Activated B cell treated with CpG ODN at 0.5 μM for 24 hours (primary cell): ENCODE data around the gene TSPAN8. TPM values are rescaled to one million over a fixed set of nuclear protein-coding genes. Genes with fewer than 3 reads are reported as not detected.
"Not testable (repeated sequence)": the region's sequence is repeated elsewhere in the genome, so short reads cannot be mapped to it uniquely, and the experiment has no call there.

ENCODE experiments used
- ATAC-seq: fragments of 200-7000 bp; cut with Tn5 transposase; one replicate; pipeline ENCODE4 v1.10.0; 2021; ENCODE audit warnings: low read depth, mild to moderate bottlenecking, moderate library complexity
- CTCF ChIA-PET: fragments of 350-600 bp; sonication (Branson Sonifier 250); formaldehyde crosslinking; loops from one replicate; lab custom pipeline; 2021; ENCODE audit warnings: antibody characterized with exemption; lab: Charles Lee
- POLR2A ChIA-PET: fragments of 350-600 bp; sonication (Branson Sonifier 250); formaldehyde crosslinking; loops from one replicate; lab custom pipeline; 2021; ENCODE audit warnings: antibody characterized with exemption; lab: Charles Lee
- DNase-seq: peaks from one replicate; pipeline ENCODE4 v3.0.0; 2022
- H3K27ac Mint-ChIP-seq: one replicate; pipeline ENCODE4 v1.8.0; 2020; ENCODE audit warnings: mixed read lengths
- H3K27me3 Mint-ChIP-seq: one replicate; pipeline ENCODE4 v1.8.0; 2021; ENCODE audit warnings: mixed read lengths
- H3K36me3 Mint-ChIP-seq: one replicate; pipeline ENCODE4 v1.8.0; 2021; ENCODE audit warnings: low read depth, mixed read lengths
- H3K4me1 Mint-ChIP-seq: one replicate; pipeline ENCODE4 v1.8.0; 2021; ENCODE audit warnings: mixed read lengths
- H3K4me3 Mint-ChIP-seq: one replicate; pipeline ENCODE4 v1.8.0; 2020; ENCODE audit warnings: mild to moderate bottlenecking, mixed read lengths
- H3K9me3 Mint-ChIP-seq: one replicate; pipeline ENCODE4 v1.8.0; 2020; ENCODE audit warnings: mixed read lengths
- CTCF ChIP-seq: fragments of 200-600 bp; IDR thresholded peaks from one replicate; pipeline ENCODE4 v1.8.0; 2022; ENCODE audit warnings: antibody characterized with exemption, mild to moderate bottlenecking
- intact Hi-C: fragments of 100-400 bp; cut with micrococcal nuclease; formaldehyde crosslinking; loops from one replicate; pipeline ENCODE4 v1.15.1; 2024
- total RNA-seq: library from RNA; stranded (reverse); gene quantifications from 2 replicates; pipeline ENCODE4 v1.2.3, GENCODE V29; 2022

TSPAN8 gene
- total RNA-seq, 1 donor from 2014 or later, result not detected

GRCh38 chr12:71129364-71129763, 28.4 kb downstream of the TSPAN8 start:
- H3K4me1 Mint-ChIP-seq, result no peaks in the 10 kb centered on the region
- no peaks in the 10 kb centered on the region for H3K36me3 Mint-ChIP-seq
- ChIA-PET POLR2A (no interaction called here), CTCF (no interaction called here)
- no peak for ATAC-seq
- TF ChIP-seq CTCF, result no peak
- no peaks in the 10 kb centered on the region for H3K27me3 Mint-ChIP-seq
- no peak overlapping the region for H3K27ac Mint-ChIP-seq
- H3K9me3 Mint-ChIP-seq, result no peaks in the 10 kb centered on the region
- H3K4me3 Mint-ChIP-seq, result no peak overlapping the region
- DNase-seq, result no peak
- intact Hi-C loops, result no loop called here

GRCh38 chr12:71128191-71128788, 29.5 kb downstream of the TSPAN8 start:
- Mint-ChIP-seq H3K27me3 (no peaks in the 10 kb centered on the region), H3K4me3 (no peak overlapping the region), H3K4me1 (no peaks in the 10 kb centered on the region), H3K36me3 (no peaks in the 10 kb centered on the region), H3K9me3 (no peaks in the 10 kb centered on the region), H3K27ac (no peak overlapping the region)
- CTCF ChIA-PET, result no interaction called here
- POLR2A ChIA-PET, result no interaction called here
- intact Hi-C loops, result no loop called here
- no peak for DNase-seq
- TF ChIP-seq CTCF, result no peak
- no peak for ATAC-seq

GRCh38 chr12:71125949-71126348, 31.9 kb downstream of the TSPAN8 start:
- no peak for DNase-seq
- intact Hi-C loops, result no loop called here
- Mint-ChIP-seq H3K4me1 (no peaks in the 10 kb centered on the region), H3K27me3 (no peaks in the 10 kb centered on the region), H3K9me3 (no peaks in the 10 kb centered on the region), H3K36me3 (no peaks in the 10 kb centered on the region), H3K27ac (no peak overlapping the region), H3K4me3 (no peak overlapping the region)
- ChIA-PET CTCF (no interaction called here), POLR2A (no interaction called here)
- no peak for ATAC-seq
- TF ChIP-seq CTCF, result no peak

- H3K9me3 Mint-ChIP-seq, result no peaks in the 10 kb centered on the region
- no peak overlapping the region for H3K27ac Mint-ChIP-seq
- ATAC-seq, result no peak
- no peaks in the 10 kb centered on the region for H3K4me1 Mint-ChIP-seq
- no peak for TF ChIP-seq CTCF
- ChIA-PET POLR2A (no interaction called here), CTCF (no interaction called here)
- no peak for DNase-seq
- no peaks in the 10 kb centered on the region for H3K27me3 Mint-ChIP-seq
- intact Hi-C loops, result no loop called here
- H3K36me3 Mint-ChIP-seq, result no peaks in the 10 kb centered on the region
- no peak overlapping the region for H3K4me3 Mint-ChIP-seq
These were observed 32.3 kb downstream of the TSPAN8 start for GRCh38 chr12:71125515-71125914.

GRCh38 chr12:71124835-71125460, 32.9 kb downstream of the TSPAN8 start:
- intact Hi-C loops, result no loop called here
- no peaks in the 10 kb centered on the region for H3K9me3 Mint-ChIP-seq
- ChIA-PET POLR2A (no interaction called here), CTCF (no interaction called here)
- H3K4me3 Mint-ChIP-seq, result no peak overlapping the region
- H3K4me1 Mint-ChIP-seq, result no peaks in the 10 kb centered on the region
- H3K36me3 Mint-ChIP-seq, result no peaks in the 10 kb centered on the region
- TF ChIP-seq CTCF, result no peak
- H3K27me3 Mint-ChIP-seq, result no peaks in the 10 kb centered on the region
- ATAC-seq, result no peak
- no peak for DNase-seq
- H3K27ac Mint-ChIP-seq, result no peak overlapping the region

GRCh38 chr12:71113148-71113547, 44.7 kb downstream of the TSPAN8 start:
- H3K4me3 Mint-ChIP-seq, DNase-seq, POLR2A ChIA-PET: not testable (repeated sequence)

More at GRCh38 chr12:71113148-71113547, 44.7 kb downstream of the TSPAN8 start:
- H3K4me1 Mint-ChIP-seq, H3K27ac Mint-ChIP-seq, H3K36me3 Mint-ChIP-seq, CTCF ChIA-PET, ATAC-seq, H3K27me3 Mint-ChIP-seq, intact Hi-C loops, H3K9me3 Mint-ChIP-seq: not testable (repeated sequence)
